Activated T-helper 2 cell treated with anti-CD3 and anti-CD28 coated beads, Interferon-gamma antibody, Interleukin-2, Interleukin-4, amounts not matched to agents 10 μg/mL and 5 μg/mL and 100 μg/mL, durations not matched to agents 14 hours and 24 hours and 36 hours (primary cell): ENCODE results near the gene INSYN2A. TPM values are rescaled to one million over a fixed set of nuclear protein-coding genes. Genes with fewer than 3 reads are reported as not detected.

Source experiments
- DNase-seq: peaks from one replicate; pipeline ENCODE4 v3.0.0; 2021; ENCODE audit warnings: low spot score
- H3K27ac Mint-ChIP-seq: one replicate; pipeline ENCODE4 v1.8.0; 2021; ENCODE audit warnings: mixed read lengths
- H3K27me3 Mint-ChIP-seq: one replicate; pipeline ENCODE4 v1.8.0; 2021; ENCODE audit warnings: low read depth, mixed read lengths
- H3K36me3 Mint-ChIP-seq: one replicate; pipeline ENCODE4 v1.8.0; 2021; ENCODE audit warnings: low read depth, mixed read lengths
- H3K4me1 Mint-ChIP-seq: one replicate; pipeline ENCODE4 v1.8.0; 2021; ENCODE audit warnings: low read depth, mixed read lengths
- H3K4me3 Mint-ChIP-seq: one replicate; pipeline ENCODE4 v1.8.0; 2021; ENCODE audit warnings: low read depth, mild to moderate bottlenecking, moderate library complexity, mixed read lengths
- H3K9me3 Mint-ChIP-seq: one replicate; pipeline ENCODE4 v1.8.0; 2021; ENCODE audit warnings: mixed read lengths
- intact Hi-C: fragments of 100-400 bp; cut with micrococcal nuclease; formaldehyde crosslinking; loops from one replicate; pipeline ENCODE4 v1.15.1; 2023
- total RNA-seq: library from RNA; stranded (reverse); gene quantifications from 2 replicates; pipeline ENCODE4 v1.2.3, GENCODE V29; 2022

INSYN2A gene
- total RNA-seq, 1 donor from 2014 or later = not detected

- H3K27me3 Mint-ChIP-seq = peaks cover 13% of the 10 kb centered on the region
- H3K4me3 Mint-ChIP-seq = no peak overlapping the region
- DNase-seq = no peak
- H3K27ac Mint-ChIP-seq = no peak overlapping the region
- no peaks in the 10 kb centered on the region for H3K36me3 Mint-ChIP-seq
- intact Hi-C loops = no loop called here
- H3K4me1 Mint-ChIP-seq = no peaks in the 10 kb centered on the region
- no peaks in the 10 kb centered on the region for H3K9me3 Mint-ChIP-seq
Measured at GRCh38 chr10:127189226-127189625, 7.2 kb downstream of the INSYN2A start.

DNA sequence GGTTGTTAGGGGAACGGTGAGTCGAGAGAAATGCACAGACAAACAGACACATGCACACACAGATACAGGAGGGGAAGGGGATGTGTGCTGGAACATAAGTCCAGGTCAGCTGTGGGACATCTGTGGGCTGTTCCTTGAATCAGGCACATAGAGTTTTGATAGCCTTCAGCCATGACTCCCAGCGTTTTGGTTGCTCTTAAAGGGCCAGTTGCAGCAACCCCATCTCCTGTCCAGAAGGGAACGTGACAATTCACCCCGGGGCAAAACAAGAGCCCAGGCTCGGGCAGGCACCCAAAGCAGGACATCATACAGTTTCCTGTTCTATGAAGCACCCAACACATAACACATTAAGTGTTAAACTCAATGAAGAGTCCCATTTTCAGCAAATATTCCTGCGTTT, 9.6 kb downstream of the INSYN2A start:
- H3K4me3 Mint-ChIP-seq = no peak overlapping the region
- H3K27ac Mint-ChIP-seq = no peak overlapping the region
- H3K36me3 Mint-ChIP-seq = no peaks in the 10 kb centered on the region
- H3K27me3 Mint-ChIP-seq = peaks cover 4% of the 10 kb centered on the region
- intact Hi-C loops = no loop called here
- no peaks in the 10 kb centered on the region for H3K4me1 Mint-ChIP-seq
- no peak for DNase-seq
- no peaks in the 10 kb centered on the region for H3K9me3 Mint-ChIP-seq

DNA sequence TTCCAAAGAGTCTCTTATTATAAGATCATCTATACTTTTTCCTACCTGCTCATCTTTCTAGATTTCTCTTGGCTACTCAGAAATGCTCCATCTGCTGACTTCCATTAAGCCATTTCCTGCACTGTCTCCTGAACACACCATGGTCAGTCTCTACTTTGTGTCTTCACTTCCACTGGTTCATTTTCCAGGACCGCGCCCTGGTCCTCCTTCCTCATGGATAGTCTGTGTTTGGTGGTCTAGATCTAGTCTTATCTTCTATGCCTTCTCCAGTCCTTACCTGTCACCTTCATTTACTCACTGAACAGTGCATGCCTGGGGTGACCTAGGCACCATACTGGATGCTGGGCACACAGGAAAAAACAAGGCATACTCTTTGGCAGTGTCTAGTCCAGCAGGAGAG, 11.8 kb downstream of the INSYN2A start:
- Mint-ChIP-seq H3K27ac (no peak overlapping the region), H3K36me3 (no peaks in the 10 kb centered on the region), H3K27me3 (no peaks in the 10 kb centered on the region), H3K4me3 (no peak overlapping the region), H3K9me3 (no peaks in the 10 kb centered on the region), H3K4me1 (no peaks in the 10 kb centered on the region)
- DNase-seq = no peak
- intact Hi-C loops = no loop called here

DNA sequence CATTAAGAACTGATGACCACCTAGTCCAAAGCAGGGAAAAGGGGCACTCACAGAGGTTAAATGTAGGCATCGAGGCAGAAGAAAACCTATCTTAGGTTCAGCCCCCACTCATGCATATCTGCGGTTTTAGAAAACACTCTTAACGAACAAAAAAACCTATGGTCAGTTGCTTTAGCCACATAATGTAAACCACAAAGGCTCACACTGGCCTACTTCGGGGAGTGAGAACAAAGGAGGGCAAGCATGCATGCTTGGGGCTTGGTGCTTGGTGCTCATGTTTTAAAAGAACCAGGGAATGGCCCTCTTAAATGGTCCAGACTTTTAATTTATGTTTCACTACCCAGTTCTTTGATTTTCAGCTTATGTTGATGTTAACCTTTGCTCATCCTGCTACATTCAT, 14.2 kb downstream of the INSYN2A start:
- no peak for DNase-seq
- Mint-ChIP-seq H3K9me3 (no peaks in the 10 kb centered on the region), H3K27ac (no peak overlapping the region), H3K36me3 (no peaks in the 10 kb centered on the region), H3K4me1 (no peaks in the 10 kb centered on the region), H3K27me3 (no peaks in the 10 kb centered on the region), H3K4me3 (no peak overlapping the region)
- intact Hi-C loops = no loop called here

DNA sequence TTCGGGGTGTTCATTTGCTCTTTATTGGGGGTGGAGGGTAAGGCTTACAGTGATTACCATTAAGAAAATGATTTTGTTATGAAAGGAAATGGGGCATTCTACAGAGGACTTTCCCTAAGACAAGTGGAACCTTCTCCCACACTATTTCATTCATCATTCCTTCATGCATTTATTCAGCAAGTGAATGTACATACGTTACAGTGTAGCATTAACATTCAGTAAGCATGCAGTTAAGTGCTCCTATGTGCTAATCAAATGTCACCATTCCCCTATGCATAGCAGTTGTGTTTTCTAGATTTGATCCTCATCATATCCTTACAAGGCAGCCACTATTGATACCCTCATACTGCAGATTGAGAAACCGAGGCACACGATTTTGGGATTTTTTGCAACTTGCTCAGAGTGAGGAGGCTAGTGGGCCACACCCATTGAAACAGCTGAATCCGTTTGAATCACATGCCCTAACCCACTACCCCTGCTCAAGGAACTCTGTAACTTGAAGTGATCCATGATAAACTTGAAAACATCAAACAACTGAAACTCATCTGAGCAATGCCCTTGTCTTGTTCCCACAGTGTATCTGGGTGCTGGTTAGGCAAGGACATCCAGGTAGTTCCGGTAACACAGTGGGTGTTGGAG, 16.7 kb downstream of the INSYN2A start:
- Mint-ChIP-seq H3K27me3 (peaks cover 3% of the 10 kb centered on the region), H3K36me3 (no peaks in the 10 kb centered on the region), H3K4me3 (no peak overlapping the region), H3K27ac (no peak overlapping the region), H3K9me3 (no peaks in the 10 kb centered on the region), H3K4me1 (no peaks in the 10 kb centered on the region)
- intact Hi-C loops = no loop called here
- no peak for DNase-seq

GRCh38 chr10:127176649-127177048, 19.7 kb downstream of the INSYN2A start:
- DNase-seq = no peak
- H3K36me3 Mint-ChIP-seq = no peaks in the 10 kb centered on the region
- intact Hi-C loops = no loop called here
- H3K27ac Mint-ChIP-seq = no peak overlapping the region
- no peaks in the 10 kb centered on the region for H3K9me3 Mint-ChIP-seq
- H3K27me3 Mint-ChIP-seq = peaks cover 3% of the 10 kb centered on the region
- H3K4me1 Mint-ChIP-seq = no peaks in the 10 kb centered on the region
- H3K4me3 Mint-ChIP-seq = no peak overlapping the region

- DNase-seq = no peak
- Mint-ChIP-seq H3K4me1 (no peaks in the 10 kb centered on the region), H3K4me3 (no peak overlapping the region), H3K27ac (no peak overlapping the region), H3K36me3 (no peaks in the 10 kb centered on the region), H3K9me3 (no peaks in the 10 kb centered on the region), H3K27me3 (peaks cover 3% of the 10 kb centered on the region)
- intact Hi-C loops = no loop called here
Measured at GRCh38 chr10:127175357-127176110, 20.9 kb downstream of the INSYN2A start.

GRCh38 chr10:127174866-127175265, 21.5 kb downstream of the INSYN2A start:
- Mint-ChIP-seq H3K27ac (no peak overlapping the region), H3K36me3 (no peaks in the 10 kb centered on the region), H3K9me3 (no peaks in the 10 kb centered on the region), H3K4me3 (no peak overlapping the region), H3K27me3 (peaks cover 3% of the 10 kb centered on the region), H3K4me1 (no peaks in the 10 kb centered on the region)
- intact Hi-C loops = no loop called here
- no peak for DNase-seq

DNA sequence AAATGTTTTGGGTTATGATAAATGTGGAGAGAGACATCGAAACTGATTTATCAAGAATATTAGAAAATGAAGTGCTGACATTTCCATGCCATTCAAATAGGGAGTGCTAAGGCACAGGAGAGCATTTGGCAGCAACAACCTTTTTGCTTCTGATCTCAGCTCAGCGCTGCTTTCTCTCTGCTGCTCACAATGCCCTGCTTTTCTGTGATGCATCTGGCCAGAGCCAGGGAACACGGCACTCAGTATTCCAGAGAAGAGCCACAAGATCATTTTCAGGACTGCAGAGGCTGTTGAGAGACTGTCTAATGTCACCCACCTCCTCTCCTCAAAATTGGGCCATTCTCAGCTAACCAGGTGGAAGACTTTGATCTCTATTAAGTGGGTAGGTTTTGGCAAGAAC, 28.1 kb downstream of the INSYN2A start:
- H3K36me3 Mint-ChIP-seq = no peaks in the 10 kb centered on the region

GRCh38 chr10:127162841-127163240, 33.5 kb downstream of the INSYN2A start:
- Mint-ChIP-seq H3K27me3 (no peaks in the 10 kb centered on the region), H3K4me1 (no peaks in the 10 kb centered on the region), H3K9me3 (no peaks in the 10 kb centered on the region), H3K36me3 (no peaks in the 10 kb centered on the region), H3K4me3 (no peak overlapping the region), H3K27ac (no peak overlapping the region)
- intact Hi-C loops = no loop called here
- DNase-seq = no peak

More for the DNA sequence above, 28.1 kb downstream of the INSYN2A start:
- Mint-ChIP-seq H3K27me3 (no peaks in the 10 kb centered on the region), H3K4me3 (no peak overlapping the region), H3K4me1 (no peaks in the 10 kb centered on the region), H3K9me3 (no peaks in the 10 kb centered on the region), H3K27ac (no peak overlapping the region)
- no peak for DNase-seq
- intact Hi-C loops = no loop called here

DNA sequence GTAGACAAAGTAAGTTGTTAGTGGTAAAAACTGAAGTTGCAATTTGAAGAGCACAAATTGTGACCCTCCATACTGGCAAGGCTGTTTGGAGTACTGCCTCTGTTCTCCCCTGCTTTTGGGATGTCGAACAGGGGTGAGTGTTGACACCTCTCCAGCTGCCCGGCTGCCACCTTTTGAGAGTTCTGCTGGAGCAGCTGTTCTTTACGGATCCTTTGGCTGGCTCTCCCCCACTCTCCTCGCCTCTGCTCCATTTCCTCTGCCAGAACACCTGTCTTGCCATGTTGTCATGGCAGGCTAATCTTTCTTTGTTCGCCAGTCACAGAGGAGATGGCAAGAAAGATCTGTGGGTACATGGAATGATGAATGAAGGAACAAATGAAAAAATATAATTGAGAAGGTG, 34.9 kb downstream of the INSYN2A start:
- Mint-ChIP-seq H3K27ac (no peak overlapping the region), H3K9me3 (no peaks in the 10 kb centered on the region), H3K27me3 (no peaks in the 10 kb centered on the region), H3K4me3 (no peak overlapping the region), H3K36me3 (no peaks in the 10 kb centered on the region), H3K4me1 (no peaks in the 10 kb centered on the region)
- DNase-seq = no peak
- intact Hi-C loops = no loop called here

DNA sequence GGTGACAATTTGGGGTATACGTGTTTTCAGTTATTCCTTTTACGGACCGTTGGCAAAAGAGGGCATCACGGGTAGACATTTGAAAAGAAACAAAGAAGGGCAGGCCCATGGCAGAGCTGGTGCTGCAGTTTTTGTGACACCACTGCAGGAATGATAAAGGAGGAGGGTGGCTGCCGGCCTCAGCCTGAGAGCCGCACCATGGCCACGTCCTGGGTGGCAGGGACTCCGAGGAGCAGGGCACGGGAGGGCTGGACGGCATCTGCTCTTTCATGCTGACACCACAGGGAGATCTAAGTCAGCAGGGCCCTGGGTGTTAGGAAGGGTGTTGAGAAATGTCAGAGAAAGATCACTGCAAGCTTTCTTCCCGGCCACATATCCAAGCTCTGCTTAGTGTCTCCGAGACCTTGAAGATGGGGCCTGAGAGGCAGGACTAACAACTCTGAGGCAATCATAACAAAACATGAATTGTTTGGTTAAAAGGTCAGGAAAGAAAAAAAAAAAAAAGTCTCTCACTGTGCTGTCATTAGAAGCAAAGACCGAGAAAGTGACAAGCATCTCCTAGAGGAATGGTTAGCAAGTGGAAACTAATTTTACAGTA, 36.6 kb downstream of the INSYN2A start:
- Mint-ChIP-seq H3K27me3 (no peaks in the 10 kb centered on the region), H3K4me1 (no peaks in the 10 kb centered on the region), H3K36me3 (no peaks in the 10 kb centered on the region), H3K9me3 (no peaks in the 10 kb centered on the region), H3K4me3 (no peak overlapping the region), H3K27ac (no peak overlapping the region)
- DNase-seq = no peak
- intact Hi-C loops = no loop called here

DNA sequence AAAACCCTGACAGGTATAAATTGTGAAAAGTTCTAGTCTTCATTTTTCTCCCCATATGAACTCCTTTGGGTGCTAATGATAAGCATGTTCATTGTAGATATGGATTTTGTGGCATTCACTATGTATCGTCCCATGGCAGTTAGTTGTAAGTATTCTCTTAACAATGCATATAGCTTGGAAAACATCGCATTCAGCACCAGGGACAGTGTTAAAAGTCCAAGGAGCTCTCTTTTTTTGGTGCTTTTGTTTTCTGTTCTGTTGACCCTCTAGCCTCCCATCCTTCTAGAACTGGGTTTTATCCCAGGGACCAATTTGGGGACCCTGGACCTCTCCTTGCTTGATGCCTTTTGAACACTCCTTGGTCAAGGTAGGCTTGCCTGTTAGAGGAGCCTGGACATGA, 37.7 kb downstream of the INSYN2A start:
- DNase-seq = no peak
- no peaks in the 10 kb centered on the region for H3K36me3 Mint-ChIP-seq
- H3K9me3 Mint-ChIP-seq = no peaks in the 10 kb centered on the region
- H3K4me3 Mint-ChIP-seq = no peak overlapping the region
- intact Hi-C loops = no loop called here
- H3K4me1 Mint-ChIP-seq = no peaks in the 10 kb centered on the region
- H3K27me3 Mint-ChIP-seq = no peaks in the 10 kb centered on the region
- H3K27ac Mint-ChIP-seq = no peak overlapping the region
